ENCODE data around the gene ENO3.

Gene ENO3

DNA sequence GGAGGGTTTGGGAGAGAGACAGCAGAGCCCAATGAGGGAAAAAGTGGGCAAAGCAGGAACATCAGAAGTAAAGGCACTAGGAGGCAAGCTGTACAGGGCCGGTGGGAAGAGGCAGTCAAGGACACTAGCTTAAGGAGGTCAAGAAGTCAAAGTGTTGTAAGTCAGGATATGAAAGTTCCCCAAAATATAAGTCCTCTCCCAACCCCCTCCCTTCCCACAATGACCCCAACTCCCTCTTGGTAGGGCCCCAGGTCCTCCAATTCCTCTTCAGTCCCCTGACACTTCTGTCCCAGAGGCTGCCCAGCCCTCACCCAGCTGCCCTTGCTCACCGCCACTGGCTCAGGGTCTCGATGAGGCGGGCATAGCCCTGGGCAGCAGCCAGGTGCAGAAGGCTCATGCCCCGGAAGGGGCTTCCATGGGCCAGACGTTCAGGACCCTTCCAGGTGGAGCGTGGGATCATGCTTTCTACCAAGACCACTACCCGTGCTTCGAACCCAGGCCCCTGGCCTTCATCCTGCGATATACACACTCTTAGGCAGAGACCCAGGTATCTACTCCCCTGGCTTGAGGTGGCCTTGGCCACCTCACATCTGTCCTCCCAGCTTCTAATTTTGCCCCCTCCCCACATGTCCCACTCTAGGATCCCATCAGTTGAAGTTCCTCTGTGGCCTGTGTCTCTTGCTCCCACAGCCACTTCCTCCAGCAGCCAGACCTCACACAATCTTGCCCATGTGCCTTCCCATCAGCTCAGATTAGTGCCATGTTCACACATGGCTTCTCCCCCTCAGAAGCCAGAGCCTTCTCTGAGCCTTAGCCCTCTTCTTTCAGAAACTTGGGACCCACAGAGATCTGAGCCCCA is 22.6 kb downstream of the ENO3 start:
- no peak for DNase-seq (ENCODE audit: low spot score)

DNA sequence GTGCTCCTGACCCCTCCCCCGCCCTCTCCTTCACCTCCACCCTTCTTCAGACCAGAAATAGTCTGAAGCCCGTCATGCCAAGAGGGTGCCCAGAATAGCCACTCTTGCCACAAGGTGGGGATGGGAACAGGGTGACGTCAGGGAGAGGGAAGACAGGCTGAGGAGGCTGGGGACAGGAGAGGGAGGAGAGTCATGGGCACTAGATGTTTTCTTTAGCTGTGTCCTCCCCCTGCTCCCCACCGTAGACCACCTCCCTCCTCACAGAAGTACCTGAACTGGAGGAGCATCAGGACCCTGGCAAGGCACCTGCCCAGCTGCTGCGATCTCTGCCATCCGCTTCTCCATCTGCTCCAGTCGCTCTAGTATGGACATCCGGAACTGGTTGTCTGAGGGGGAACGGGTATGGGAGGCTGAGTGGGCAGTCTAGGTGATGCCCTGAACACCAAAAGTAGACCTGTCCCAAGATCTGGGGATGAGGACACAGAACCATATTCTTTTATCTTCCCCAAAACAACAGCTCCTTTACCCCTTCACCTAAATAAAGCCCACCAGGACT is 23.3 kb downstream of the ENO3 start:
- DNase-seq (ENCODE audit: low spot score) = no peak

DNA sequence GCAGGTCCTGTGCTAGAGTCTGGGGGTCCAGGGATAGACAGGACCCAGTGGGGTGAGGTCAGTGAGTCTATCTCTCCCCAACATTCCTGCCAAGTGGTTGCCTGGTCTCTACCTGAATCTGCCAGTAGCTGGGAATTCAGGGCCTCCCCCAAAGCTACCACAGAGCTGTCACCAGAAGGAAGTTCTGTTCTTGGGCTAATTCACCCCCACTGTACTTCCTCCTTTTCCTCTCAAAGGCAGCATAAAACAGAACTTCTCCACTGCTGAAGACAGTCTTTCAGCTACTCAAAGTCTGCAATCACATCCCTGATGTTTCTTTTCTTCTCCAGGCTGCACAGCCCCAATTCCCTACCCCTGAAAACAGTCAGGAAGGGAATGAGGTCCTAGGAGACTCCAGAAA is 27.8 kb downstream of the ENO3 start:
- DNase-seq (ENCODE audit: low spot score) = no peak

DNA sequence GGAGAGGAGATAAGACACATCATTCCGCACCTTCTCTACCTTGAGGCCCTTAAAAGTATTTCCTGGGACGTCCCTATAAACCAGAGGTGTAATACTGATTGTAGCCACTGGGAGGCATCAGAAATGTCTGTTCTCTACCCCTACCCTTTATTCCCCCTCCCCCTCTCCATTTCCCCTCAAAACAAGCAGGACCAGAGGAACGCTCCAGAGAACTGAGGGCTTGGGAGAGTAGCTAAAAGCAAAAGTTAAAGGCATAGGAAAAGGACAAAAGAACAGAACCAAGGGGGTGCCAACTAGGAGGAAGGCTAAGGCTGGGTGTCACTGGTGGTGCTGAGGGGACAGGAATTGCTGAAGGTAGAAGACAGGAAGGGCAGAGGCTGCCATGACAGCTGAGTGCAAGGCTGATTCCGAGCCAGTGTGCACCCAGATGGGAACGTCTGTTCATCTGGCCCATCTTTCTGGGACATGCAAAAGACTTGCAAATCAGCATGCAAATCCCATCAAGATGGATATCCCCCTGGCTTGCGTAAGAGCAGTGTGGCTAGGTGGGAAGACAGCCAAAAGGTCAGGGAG is 29.8 kb downstream of the ENO3 start:
- DNase-seq (ENCODE audit: low spot score) = peak; percentile 46

DNA sequence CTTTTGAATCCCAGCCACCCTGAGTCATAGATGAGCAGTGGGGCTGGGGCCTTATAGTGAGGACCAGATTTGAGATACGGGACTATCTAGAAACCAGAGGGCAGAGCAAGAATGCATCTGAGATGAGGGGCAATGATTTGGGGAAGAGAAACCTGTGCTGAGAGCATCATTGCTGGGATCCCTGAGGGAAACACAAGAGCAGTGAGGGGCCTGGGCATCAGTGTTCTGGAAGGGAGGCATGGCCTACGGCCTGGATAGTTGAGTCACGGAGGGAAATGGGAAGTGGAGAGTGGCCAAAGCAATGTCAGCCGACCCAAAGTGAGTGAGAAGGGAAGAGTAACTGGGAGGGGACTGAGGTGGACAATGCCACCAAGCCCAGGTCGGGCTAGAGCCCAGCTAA is 31.4 kb downstream of the ENO3 start:
- no peak for DNase-seq (ENCODE audit: low spot score)

DNA sequence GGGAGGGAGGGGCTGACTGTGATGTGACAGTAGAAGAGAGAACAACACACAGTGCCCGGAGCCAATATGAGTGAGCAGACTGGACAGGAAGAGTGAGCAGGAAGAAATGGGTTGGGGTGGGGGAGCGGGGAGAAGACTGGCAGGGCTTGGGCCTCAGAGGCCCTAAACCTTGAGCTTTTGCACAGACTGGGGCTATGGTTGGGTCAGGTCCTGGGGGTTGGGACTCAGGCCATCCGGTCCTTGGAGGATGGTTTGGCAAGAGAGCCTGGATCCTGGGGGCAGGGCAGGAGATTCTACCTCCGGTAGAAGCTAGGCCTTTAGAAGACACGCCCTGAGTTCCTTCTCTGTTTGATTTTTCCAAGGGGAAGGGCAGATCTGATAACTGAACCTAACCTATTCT is 35.5 kb downstream of the ENO3 start:
- DNase-seq (ENCODE audit: low spot score) = no peak

DNA sequence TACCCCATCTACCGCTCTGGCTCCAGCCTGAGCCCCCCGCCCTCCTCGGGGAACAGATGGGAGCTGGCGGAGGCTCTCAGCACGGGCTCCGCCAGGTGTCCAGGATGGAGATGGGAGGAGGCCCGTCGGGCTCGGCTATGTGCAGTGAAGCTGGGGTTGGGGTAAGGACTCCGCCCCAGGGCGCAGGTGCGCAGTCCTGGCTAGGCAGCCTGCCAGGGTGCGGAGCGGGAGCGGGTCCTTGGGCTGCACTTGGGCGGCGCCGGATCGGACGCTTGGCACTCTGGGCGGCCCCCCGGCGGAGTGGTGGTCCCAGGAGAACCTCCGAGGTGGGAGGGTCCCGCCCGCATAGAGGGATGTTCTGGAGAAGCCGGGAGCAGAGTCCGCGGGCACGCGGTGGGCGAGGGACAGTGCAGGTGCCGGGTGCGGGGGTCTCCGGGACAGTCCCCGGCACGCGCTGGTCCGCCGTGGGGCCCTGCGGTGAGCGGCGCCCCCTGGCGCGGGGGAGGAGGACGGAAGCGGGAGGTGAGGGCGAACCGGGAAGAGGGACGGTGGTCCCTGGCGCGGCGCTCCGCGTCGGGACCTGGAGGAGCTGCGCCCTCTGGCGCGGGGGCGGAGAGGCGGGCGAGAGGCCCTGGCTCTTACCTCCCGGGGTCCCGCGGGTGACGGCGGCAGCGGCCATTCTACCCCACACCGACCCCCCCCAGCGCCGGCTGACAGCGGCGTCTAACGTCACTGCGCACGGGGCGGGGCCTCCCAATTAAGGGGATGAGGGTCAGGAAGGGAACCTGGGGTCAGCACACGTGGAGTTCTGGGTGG is 36.2 kb downstream of the ENO3 start, which contains the start of gene CAMTA2:
CAMTA2 (minus strand) TSS at position 725 of the 816 bp plus-strand sequence. CDS start 1,453 bp downstream, outside the sequence.
- peak; percentile 84 for DNase-seq (ENCODE audit: low spot score)

DNA sequence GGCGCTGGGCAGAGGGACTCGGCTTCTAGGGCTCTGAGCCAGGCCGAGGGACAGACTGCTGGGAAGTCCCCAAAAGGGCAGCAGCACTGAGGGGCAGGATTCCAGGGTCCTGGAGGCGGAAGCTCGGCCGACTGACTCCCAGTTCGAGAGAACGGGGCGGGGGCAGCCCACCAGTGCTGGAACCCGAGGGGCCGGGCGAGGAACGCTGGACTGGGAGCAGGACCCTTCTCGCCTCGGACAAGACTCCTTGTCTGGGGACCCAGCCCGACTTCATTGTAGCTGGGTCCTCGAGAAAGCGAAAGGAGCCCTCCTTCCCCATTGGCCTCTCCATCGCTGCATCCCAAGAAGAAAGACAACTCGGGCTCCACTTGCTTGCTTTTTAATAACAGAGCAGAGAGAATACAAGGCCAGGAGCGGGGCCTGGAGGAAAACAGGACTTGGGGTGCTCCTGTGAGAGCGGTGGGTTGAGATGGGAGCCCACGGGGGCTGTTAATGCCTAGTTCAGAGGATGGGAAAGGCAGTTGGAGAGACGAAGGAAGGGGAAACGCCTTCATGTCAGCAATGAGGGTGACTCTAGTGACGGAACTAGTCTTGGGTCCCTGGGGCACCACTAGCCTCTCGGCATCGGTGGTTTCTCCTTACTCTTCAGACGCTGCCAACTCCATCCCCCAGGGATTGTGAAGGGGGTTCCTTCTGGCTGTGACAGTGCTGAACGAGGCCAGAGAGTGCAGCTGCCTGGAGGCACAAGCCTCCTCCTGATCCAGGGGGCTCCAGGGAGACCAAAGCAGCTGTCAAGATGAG is 37.0 kb downstream of the ENO3 start:
- DNase-seq (ENCODE audit: low spot score) = peak; percentile 39

DNA sequence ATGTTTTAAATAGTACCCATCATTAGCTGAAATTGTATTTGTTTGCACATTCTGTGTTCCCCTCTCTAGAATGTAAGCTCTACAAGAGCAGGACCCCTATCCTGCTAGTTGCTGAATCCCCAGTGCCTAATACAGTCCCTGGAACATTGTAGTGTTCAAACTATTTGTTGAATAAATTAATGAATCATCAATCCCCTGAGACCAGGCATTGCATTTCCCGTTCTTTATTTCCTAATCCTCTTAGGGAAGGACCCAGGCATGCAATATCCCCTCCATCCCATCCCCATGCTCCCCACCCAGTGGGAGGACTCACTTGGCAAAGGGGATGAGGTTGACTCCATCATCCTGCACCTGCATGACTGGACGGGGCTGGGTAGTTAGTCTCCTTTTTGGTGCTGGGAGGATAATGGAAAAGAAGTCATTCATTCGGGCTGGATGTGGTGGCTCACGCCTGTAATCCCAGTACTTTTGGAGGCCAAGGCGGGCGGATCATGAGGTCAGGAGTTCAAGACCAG is 43.2 kb downstream of the ENO3 start:
- DNase-seq (ENCODE audit: low spot score) = no peak

DNA sequence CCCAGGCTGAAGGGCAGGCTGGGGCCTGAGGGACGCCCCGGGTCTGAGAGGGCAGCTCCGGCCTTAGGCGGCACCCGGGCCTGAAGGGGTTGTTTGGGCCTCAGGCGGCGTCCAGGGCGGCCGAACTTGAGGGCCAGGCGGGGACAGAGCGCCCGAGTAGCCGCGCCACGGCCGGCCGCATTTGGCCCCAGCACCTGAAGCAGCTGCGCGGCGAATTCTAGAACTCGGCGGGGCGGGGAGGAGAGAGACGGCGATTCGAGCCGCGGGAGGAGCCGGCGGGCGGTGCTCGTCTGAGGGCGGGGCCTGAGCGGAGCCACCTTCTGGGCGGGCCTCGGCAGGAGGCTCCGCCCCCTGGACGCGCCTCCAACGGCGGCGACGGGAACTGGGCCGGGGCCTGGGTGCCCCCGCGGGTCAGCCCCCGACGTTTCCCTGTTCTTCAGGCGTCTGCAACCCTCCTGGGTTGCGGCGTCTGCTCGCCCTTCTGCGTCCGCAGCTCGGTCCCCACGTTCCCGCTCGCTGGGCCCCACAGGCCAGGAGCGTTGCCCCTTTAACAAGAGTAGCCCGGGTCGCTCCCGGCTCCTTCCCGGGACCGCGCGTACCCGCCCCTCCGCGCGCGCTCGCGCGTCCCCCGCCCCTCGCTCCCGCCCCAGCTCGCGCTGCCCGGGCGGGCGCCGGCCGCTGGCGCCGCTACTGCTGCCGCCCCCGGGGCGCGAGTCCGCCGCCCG is 46.5 kb downstream of the ENO3 start, which contains the start of the genes INCA1 and KIF1C:
INCA1 (minus strand) TSS at position 221 of the 725 bp plus-strand sequence. CDS start 3,085 bp downstream, outside the sequence.
KIF1C (plus strand) TSS at position 649 of the 725 bp plus-strand sequence. CDS start 2,297 bp downstream, outside the sequence.
- peak; percentile 99 for DNase-seq (ENCODE audit: low spot score)

DNA sequence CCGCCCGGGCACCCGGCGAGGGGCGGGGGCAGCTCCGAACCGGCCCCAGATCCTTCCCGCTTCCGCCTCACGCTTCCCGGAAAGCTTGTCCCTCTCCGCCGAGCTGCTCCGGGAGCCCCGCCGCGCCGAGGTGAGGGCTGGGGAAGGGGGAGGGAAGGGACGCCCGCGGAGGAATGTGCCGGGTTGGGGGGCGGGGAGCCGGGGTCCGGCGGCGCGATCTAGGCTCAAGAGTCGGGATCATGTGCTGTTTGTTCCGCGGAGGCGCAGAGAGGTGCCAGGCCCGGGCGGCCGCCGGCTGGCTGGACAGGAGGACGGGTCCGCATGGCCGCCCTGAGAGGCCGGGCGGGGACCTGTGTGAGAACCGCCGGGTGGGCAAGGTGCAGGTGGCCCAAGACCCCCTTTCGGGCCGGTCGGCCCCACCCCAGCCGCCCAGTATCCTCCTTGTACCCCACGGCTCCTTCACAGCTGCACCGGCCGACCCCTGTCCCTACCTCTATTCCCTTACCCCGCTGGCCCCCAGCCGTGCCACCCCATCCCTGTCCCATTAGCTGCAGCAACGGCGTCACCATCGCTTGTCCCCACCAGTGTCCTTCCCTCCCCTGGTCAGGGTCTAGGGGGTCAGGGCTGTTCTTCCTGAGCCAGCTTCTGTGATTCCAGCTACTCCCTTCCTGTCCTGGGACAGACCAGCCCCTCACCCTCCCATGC is 47.3 kb downstream of the ENO3 start:
- peak; percentile 29 for DNase-seq (ENCODE audit: low spot score)

DNA sequence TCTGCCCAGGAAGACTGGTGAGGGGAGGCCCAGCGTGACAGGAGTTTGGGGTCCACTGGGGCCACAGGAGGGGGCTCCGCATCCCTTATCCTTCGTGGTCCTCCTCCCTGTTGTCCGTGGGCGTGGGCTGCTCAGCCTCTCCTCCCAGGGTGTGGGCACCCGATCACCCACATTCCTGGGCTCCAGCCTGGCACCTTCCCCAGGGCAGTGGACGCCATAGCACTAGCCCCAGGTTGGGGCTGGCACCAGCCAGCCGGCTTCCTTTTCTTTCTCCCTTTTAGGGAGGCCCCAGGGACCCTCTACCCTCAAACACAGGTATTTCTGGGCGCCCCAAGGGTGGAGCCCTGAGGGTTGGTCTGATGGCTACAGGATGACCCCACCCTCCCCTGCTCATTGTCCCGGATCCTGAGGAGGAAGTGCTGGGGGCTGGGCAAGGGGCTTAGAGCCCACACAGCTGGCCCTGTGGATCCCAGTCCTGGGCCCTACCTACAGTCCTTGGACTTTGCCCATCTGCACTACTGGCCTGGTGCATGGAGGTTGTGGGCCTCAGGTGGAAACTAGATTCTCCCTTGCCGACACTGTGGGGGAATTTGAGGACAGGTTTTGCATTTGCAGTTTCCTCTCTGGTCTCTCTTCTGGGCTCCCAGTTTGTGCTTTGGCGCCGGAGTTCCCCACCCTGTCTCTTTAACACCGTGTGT is 48.0 kb downstream of the ENO3 start:
- peak; percentile 33 for DNase-seq (ENCODE audit: low spot score)

DNA sequence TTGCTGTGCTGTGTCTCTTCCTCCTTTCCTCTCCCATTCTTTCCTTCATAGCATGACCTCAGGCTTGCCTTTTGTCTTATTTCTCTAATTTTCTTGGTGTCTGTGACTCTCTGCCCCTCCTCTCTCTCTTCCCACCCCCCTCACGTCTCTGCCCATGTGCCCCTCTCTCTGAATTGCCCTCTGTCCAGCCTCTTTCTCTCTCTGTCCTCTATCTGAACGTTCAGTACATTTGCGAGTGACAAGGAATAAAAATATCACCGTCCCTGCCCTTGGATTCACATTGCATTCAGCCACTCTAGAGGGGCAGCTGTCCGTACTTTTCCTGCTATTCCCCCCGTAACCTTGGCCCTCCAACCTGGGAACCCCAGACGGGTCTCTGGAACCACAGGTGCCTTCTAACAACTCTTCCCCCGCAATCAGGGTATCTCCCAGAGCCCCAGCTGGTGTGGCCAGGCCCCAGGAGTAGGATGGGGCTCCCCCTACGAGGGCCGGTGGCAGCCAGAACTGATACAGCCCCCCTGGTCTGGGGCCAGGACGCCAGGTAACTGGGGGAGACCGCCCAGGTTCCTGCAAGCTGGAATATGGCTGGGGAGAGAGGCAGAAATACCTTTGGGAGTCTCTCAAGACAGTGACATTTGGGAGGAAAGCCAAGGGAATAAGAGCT is 48.6 kb downstream of the ENO3 start:
- DNase-seq (ENCODE audit: low spot score) = no peak

DNA sequence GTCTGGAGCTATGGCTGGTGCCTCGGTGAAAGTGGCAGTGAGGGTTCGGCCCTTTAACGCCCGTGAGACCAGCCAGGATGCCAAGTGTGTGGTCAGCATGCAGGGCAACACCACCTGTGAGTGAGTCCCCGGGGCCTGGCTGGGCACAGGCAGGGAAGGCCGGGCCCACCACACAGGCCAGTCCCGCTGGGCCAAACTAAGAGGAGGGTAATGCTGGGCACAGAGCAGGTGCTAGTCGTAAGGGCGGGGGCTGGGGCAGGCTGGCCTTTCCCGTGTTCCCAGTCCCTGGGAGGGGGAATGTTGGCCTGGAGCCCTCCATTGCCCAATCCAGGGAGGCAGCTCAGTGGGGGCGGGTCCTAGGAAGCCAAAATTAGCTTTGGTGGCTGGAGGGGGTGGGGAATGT is 49.3 kb downstream of the ENO3 start:
- peak; percentile 43 for DNase-seq (ENCODE audit: low spot score)

DNA sequence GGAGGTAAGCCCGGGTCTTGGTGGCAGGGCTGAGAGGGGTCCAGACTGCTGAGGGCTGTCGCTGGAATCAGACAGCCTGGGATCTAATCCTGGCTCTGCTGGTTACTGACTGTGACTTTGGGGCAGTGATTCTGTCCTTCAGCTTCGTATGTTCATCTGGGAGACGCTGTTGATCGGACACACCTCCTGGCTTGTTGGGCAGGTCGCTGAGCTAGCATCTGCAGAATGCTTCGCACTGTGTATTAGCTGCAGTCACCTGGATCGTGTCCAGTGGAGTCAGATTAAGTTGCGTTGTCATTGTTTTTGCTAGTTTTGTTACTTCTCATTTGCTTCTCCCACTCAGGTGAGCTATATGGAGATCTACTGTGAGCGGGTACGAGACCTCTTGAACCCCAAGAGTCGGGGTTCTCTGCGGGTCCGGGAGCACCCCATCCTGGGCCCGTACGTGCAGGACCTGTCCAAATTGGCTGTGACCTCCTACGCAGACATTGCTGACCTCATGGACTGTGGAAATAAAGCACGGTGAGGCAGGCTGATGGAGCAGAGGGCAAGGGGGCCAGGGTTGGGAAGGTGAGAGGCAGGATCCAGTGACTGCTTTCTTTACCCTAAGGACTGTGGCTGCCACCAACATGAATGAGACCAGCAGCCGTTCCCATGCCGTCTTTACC is 51.3 kb downstream of the ENO3 start:
- no peak for DNase-seq (ENCODE audit: low spot score)

DNA sequence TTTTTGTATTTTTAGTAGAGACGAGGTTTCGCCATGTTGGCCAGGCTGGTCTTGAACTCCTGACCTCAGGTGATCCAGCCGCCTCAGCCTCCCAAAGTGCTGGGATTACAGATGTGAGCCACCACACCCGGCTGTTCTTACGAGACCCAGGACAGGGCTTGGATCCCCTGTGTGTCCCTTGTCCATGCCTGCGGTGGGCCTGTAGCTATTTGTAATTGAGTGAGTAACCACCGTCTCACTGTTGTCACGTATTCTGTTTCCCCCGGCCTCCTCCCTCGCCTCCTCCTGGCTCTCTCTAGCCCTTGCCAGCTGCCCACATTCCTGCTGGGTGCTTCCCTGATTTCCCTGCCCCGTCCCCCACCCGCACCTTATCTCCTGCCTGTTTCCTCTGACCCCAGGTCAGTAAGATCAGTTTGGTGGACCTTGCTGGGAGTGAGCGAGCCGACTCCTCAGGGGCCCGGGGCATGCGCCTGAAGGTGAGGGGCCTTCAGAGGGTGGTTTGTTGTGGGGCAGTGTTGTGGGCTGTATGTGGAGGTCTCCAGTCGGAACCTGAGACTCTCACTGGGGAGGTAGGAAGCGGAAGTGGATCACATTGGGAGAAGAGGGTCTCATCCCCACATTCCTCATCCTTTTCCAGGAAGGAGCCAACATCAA is 52.4 kb downstream of the ENO3 start:
- no peak for DNase-seq (ENCODE audit: low spot score)

All from AG08396 (cell line).